Activated CD4-positive, alpha-beta T cell treated with anti-CD3 and anti-CD28 coated beads, Interleukin-2, amount 50 U/mL, for 24 hours (primary cell): ENCODE measurements around the gene ULK4.
"Not testable (repeated sequence)": the region's sequence is repeated elsewhere in the genome, so short reads cannot be mapped to it uniquely, and the experiment has no call there.

ENCODE experiments used
- DNase-seq, 2 donors: peaks; one replicate each; pipeline ENCODE4 v3.0.0-alpha.2; 2020; ENCODE audit warnings: low read depth in 1 of 2, low spot score in 1 of 2

Gene ULK4

DNA sequence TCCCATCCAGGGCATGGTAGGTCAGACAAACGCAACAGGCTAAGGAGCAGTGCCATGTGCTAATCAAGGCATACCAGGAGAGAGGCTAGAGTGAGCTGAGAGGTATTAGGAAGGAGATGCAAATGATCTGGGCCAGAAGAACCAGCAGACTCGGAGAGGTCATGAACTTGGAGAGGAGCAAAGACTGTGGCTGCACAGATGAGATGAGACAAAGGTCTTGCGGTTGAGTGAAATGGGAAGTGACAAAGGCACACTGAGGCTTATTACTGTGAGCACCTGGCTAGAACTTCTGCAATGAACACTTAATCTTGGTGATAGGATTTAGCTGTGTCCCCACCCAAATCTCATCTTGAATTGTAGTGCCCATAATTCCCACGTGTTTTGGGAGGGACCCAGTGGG lies 380.2 kb downstream of the ULK4 start:
- no peak for DNase-seq

DNA sequence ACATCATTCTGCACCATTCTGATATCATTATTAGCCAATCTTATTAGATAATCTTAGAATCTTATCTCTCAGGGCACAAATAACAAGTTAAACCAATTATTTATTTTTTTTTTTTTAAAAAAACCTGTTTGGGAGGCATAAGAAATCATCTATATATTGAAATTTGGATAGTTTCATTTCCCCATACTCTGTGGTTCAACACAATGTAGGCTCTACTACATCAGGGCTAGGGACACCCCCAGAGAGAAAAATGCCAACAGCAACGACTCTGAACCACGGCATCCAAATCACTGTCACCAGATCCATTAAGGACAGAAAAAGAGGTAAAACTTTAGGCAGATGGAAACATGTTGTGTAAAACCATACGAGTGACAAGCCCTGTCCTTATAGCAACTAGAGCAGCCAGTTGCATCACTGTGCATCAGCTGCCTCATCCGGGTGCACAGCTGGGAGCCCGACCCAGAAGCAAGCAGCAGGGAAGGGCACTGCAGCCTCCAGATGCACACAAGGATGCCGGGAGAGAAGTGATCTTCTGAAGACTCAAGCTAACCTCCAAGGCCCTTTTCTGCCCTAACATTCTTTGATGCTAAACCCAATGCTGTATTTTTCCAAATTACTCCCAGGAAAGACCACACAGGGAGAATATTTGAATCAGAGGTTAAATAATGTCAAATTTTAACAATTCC lies 381.5 kb downstream of the ULK4 start:
- no peak for DNase-seq

DNA sequence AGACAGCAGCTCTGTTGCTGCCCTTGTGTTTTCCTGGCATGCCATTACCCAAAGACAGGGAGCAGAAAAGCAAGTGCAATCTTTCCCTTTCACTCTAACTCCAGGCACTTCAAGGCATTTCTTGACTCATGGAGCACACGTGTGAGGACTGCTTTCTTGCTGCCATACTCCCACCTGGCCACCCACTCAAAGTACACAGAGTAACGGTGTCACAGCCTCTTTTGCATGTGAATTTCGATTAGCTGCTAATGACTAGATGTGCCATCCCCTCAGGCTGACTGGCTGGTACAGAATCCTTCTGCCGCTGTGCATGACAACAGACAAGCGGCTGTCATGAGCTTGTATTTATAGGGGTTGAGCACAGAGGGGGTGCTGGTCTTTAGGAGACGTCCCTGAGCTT lies 382.0 kb downstream of the ULK4 start:
- DNase-seq, result no peak

- DNase-seq, result no peak
Measured at GRCh38 chr3:41578798-41579197, 383.1 kb downstream of the ULK4 start.

- DNase-seq, result no peak
Measured at GRCh38 chr3:41575724-41576123, 386.2 kb downstream of the ULK4 start.

GRCh38 chr3:41574900-41575299 lies 387.0 kb downstream of the ULK4 start:
- DNase-seq, result no peak

- no peak for DNase-seq
Measured at GRCh38 chr3:41573591-41573990, 388.3 kb downstream of the ULK4 start.

- no peak for DNase-seq
Measured at GRCh38 chr3:41572092-41572491, 389.8 kb downstream of the ULK4 start.

- DNase-seq, result no peak
Measured at GRCh38 chr3:41569632-41570305, 392.1 kb downstream of the ULK4 start.

DNA sequence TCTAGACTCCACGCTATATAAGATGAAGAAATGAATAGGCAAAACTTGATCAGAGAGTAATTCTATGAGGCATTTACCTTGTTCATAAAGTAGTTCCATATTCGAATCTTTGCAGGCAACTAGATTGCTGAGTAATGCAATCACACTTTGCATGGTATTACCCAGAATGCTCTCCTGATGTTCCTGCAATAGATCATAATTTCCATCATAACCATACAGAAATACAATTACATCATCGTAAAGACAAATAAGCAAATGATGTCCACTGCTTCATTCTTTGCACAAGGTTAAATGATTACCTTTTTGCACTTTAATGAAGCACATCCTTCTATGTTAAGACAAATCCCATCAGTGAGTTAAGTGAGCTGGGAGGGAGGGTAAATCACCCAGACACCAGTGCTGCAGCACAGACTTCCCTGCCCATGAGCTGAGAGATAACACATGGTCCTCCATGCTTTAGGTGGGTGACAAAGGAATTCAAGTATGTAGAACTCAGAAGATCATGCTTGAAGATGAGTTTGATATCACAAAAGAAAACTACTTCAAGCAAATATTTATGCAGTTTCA lies 395.9 kb downstream of the ULK4 start:
- DNase-seq, result no peak

GRCh38 chr3:41565003-41565402 lies 396.9 kb downstream of the ULK4 start:
- DNase-seq, result no peak

DNA sequence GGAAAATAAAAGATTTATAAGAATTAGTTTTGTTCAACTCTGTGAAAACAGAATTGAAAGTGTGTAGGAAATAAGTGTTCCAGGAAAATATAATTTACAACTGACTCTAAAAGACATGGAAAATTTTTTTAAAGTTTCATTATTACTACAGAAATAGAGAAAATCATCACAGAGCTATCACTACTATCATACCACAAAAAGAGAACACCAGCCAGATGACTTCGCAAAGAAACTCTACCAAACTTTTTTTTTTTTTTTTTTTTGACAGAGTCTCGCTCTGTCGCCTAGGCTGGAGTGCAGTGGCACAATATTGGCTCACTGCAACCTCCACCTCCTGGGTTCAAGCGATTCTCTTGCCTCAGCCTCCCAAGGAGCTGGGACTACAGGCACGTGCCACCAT lies 405.7 kb downstream of the ULK4 start:
- not testable (repeated sequence) for DNase-seq

DNA sequence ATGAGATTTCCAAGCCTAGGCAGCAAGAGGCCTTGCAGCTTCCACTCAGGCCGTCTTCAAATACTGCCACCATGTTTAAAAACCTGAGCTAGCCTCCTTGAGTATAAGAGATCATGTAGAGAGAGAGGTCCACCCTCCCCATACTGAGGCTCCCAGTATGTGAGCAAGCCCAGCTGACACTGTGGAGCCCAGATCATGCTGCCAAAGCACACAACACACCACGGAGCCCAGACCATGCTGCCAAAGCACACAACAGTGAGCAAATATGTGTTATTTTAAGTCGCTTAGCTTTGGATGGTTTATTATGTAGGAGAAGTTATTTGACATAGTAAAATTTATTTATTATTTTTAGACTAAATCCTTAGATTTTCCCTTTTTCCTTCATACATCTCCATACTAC lies 428.9 kb downstream of the ULK4 start:
- DNase-seq, result no peak

- no peak for DNase-seq
Measured at GRCh38 chr3:41526995-41527573, 434.8 kb downstream of the ULK4 start.

DNA sequence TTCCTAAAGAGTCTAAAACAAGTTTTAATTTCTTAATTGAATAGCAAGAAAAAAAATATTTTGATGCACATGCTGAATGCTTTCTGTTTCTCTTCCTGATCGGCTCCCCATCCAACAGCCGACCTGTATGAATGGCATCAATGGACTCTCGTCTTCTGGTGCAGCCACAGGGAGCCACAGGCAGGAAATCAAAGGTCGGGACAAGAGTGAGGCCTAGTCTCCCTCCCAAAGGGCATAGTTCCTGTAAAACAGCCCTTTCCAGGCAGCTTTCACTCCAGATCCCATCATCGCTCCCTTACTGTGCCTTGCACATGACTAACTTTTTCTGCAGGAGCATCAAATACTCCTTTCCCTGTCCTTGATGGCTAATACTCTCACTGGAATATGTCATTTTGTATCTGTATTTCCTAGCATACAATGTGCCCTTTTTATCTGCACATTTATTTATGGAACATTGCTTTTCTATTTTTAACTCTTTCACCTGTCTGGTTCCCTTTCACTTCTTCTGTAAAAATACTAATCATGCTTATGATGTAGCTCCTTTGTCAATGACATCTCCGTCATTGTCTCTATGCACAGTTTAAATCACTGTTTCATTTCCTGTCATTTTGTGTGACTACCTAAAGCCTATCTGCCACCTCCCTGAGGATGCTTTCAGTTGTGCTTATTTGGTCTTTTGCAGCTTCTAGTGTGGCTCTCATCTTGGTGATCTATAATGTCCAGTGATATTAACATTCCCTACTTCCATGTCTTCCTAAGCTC lies 436.4 kb downstream of the ULK4 start:
- DNase-seq, result no peak

- DNase-seq, result no peak
Measured at GRCh38 chr3:41523897-41524296, 438.0 kb downstream of the ULK4 start.

GRCh38 chr3:41522612-41523011 lies 439.3 kb downstream of the ULK4 start:
- DNase-seq, result no peak

DNA sequence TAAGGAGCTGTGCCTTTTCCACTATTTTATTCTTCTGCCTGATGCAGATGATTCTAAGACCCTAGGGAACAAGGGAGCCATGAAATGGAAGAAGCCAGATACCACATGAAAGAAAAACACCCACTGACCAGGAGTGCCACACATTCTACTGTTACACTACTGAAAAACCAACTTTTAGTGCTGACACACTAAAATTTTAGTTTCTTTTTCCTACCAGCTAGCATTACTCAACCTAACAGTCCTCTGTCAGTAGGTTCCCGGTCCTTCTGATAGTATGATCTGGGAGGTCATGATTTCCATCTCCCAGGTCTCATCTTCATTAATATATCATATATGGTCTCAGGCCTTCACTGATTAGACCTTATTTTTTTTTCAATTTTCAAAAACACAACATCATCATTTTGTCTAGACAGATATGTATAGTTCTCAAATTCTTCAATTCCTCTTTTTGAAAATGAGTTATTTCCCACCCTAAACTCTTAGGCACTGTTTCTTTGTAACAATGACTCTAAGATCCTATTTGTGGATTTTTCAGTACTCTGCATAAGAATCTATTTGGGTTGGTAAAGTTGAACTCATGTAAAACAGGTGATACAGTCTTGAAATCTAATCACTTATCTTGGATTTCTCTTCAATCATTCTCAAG lies 440.8 kb downstream of the ULK4 start:
- no peak for DNase-seq

DNA sequence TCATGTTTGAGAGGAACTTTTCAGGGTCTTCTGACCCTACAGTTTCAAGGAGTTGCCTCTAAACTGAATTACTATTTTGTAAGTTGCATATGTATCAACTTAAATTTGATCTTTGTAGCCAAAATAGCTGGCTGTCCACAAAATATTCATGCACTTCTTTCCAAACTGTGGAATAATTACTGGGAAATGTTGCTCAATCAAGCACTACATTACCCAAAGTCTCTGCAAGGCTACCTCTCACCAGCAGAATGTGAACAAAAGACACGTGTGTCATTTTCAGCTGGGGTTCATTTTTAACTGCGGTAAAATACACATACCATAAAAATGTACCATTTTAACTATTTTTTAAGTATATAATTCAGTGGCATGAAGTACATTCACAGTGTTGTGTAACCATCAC lies 442.2 kb downstream of the ULK4 start:
- DNase-seq, result no peak

GRCh38 chr3:41518626-41519025 lies 443.3 kb downstream of the ULK4 start:
- no peak for DNase-seq

DNA sequence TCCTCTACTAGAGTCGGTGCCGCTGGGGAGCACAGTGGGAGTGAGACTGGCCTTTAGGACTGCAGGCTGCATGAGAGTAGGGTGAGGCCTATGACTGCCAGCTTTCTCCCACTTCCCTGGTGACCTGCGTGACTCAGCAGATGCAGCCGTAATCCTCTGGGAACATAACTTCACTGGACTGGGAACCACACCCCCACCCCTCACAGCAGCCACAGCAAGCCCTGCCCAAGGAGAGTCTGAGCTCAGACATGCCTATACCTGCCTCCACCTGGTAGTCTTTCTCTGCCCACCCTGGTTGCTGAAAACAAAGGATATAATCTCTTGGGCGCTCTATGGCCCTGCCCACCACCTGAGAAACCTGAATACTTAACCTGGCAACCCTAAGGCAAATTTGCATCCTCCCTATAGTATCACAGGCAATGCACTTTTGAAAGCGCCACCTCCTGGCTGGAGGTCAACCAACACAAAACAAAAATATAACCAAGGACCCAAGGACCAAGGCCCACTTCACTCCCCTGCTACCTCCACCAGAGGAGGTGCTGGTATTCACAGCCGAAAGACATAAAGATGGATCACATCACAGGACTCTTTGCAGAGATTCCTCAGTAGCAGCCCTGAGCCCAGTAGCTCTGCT lies 453.7 kb downstream of the ULK4 start:
- no peak for DNase-seq
